ENCODE data around the gene WRAP73. TPM values are rescaled to one million over a fixed set of nuclear protein-coding genes. Genes with fewer than 3 reads are reported as not detected.

WRAP73 gene
- total RNA-seq, 1 experiment from 2014 or later: 25.5 TPM

DNA sequence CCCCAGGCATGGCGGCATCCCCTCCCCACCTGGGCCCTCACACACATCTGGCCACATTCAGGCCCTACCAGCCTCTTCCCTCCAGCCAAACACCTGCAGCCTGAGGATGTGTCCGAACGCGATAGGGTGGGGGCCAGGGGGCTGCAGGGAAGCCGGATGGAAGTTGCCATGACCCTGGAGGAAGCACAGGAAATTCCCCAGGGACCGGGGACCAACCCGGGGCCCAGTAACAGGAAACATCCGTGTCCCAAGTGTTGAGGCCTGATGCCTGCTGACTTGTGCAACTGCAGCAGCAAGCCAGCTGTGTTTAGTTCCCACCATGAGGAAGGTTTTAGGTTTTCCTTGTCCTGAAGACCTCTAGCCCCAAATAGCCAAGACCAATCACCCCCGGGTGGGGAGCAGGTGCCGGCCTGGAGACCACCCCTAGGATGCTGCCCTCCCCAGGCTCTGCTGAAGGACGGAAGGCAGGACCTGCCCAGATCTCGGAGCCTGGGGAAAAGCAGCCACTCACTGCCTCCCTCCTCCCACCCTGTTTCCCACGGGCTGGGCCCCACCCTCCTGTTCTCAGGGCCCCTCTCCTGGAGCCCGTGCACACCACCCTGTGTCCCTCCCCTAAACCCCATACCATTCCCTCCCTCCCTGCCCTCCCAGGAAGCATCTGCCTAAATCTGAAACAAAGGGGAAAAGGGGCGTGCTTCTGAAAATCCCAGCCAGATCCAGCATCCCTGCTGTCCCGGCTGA is 68.4 kb downstream of the WRAP73 start:
- no peak for DNase-seq (ENCODE audit: low read depth, low spot score)
- in situ Hi-C loops (cut with HindIII; ENCODE audit: low pct_unique_long_range_greater_than_20kb, low sequenced_read_pairs): no loop called here

Other genes starting within 250 kb of the WRAP73 start
- gene ARHGEF16, start 195.4 kb downstream of the WRAP73 start, total RNA-seq (2014; rRNA removed; shearing (Covaris generic)): 0.45 and 0.58 TPM in 2 replicates
- gene MEGF6, start 38.6 kb downstream of the WRAP73 start, total RNA-seq (2014; rRNA removed; shearing (Covaris generic)): 0.90 and 3.1 TPM in 2 replicates
- 12.2 and 12.3 TPM in 2 replicates for gene TPRG1L, start 25.1 kb downstream of the WRAP73 start, total RNA-seq (2014; rRNA removed; shearing (Covaris generic))
- gene TP73, start 2.4 kb upstream of the WRAP73 start, total RNA-seq (2014; rRNA removed; shearing (Covaris generic)): 0.32 and 0.40 TPM in 2 replicates
- 0.05 TPM in 1 of 2 replicates, not detected in the other for gene CCDC27, start 102.3 kb upstream of the WRAP73 start, total RNA-seq (2014; rRNA removed; shearing (Covaris generic))
- 2.9 and 4.4 TPM in 2 replicates for gene SMIM1, start 122.6 kb upstream of the WRAP73 start, total RNA-seq (2014; rRNA removed; shearing (Covaris generic))
- gene LRRC47, start 146.4 kb upstream of the WRAP73 start, total RNA-seq (2014; rRNA removed; shearing (Covaris generic)): 27.9 and 40.6 TPM in 2 replicates
- gene CEP104, start 207.1 kb upstream of the WRAP73 start, total RNA-seq (2014; rRNA removed; shearing (Covaris generic)): 10.6 and 19.6 TPM in 2 replicates
- 8.0 and 10.0 TPM in 2 replicates for gene DFFB, start 207.4 kb upstream of the WRAP73 start, total RNA-seq (2014; rRNA removed; shearing (Covaris generic))